K562 (cell line): Measurements from ENCODE around the gene BZW2. TPM values are rescaled to one million over a fixed set of nuclear protein-coding genes. Genes with fewer than 3 reads are reported as not detected.

Experiments
- GABPA ChIP-seq: fragments of 200-800 bp; sonication (Bioruptor generic); conservative IDR thresholded peaks from 2 replicates; pipeline ENCODE4 v1.6.1; 2016; ENCODE audit warnings: low read depth, missing genetic modification characterization, missing compliant biosample characterization
- JUN ChIP-seq, 2 experiments: sonication (generic) in 1 of 2; formaldehyde crosslinking in 1 of 2; IDR thresholded peaks; 2 replicates each; pipeline versions ENCODE4 v1.6.1 to v1.8.0; 2012 to 2022; ENCODE audit warnings: borderline replicate concordance in 2 of 2, mild to moderate bottlenecking in 2 of 2, improper control_type of control experiment in 1 of 2, low read depth in 1 of 2, low read length in 1 of 2, missing genetic modification reagents in 1 of 2
- MYC ChIP-seq, 2 experiments: fragments of 250-450 bp in 1 of 2; sonication (Bioruptor Pico) in 1 of 2; IDR thresholded peaks; 2 replicates each; pipeline versions ENCODE4 v1.5.1 to v1.6.1; 2012 to 2021; ENCODE audit warnings: low read depth in 2 of 2, borderline replicate concordance in 1 of 2, improper control_type of control experiment in 1 of 2, low read length in 1 of 2, mild to moderate bottlenecking in 1 of 2, moderate library complexity in 1 of 2
- NR0B1 ChIP-seq: fragments of 450-650 bp; IDR thresholded peaks from one replicate; pipeline ENCODE4 v1.6.1; 2018; ENCODE audit warnings: mild to moderate bottlenecking, moderate library complexity; ENCODE audit not compliant: partially characterized antibody
- OTX1 ChIP-seq: fragments of 450-650 bp; formaldehyde crosslinking; IDR thresholded peaks from 2 replicates; pipeline ENCODE4 v1.4.0; 2022; ENCODE audit warnings: mild to moderate bottlenecking
- PATZ1 ChIP-seq: fragments of 250-450 bp; sonication (Bioruptor Pico); IDR thresholded peaks from 2 replicates; pipeline ENCODE4 v1.5.0; 2020; ENCODE audit warnings: mild to moderate bottlenecking, borderline replicate concordance
- PURB ChIP-seq: sonication (generic); formaldehyde crosslinking; IDR thresholded peaks from 2 replicates; pipeline ENCODE4 v1.9.0; 2021; ENCODE audit warnings: low read depth, mild to moderate bottlenecking, missing genetic modification reagents
- RERE ChIP-seq: sonication (generic); formaldehyde crosslinking; IDR thresholded peaks from 2 replicates; pipeline ENCODE4 v1.8.0; 2023; ENCODE audit warnings: missing genetic modification reagents, mild to moderate bottlenecking, borderline replicate concordance
- RFX7 ChIP-seq: fragments of 250-450 bp; sonication (Bioruptor Pico); IDR thresholded peaks from 2 replicates; pipeline ENCODE4 v1.5.1; 2021; ENCODE audit warnings: mild to moderate bottlenecking
- SMAD4 ChIP-seq: fragments of 250-450 bp; sonication (Bioruptor Pico); conservative IDR thresholded peaks from 2 replicates; pipeline ENCODE4 v1.8.0; 2021; ENCODE audit warnings: inconsistent platforms, mild to moderate bottlenecking, moderate library complexity
- polyA plus RNA-seq, 8 experiments: library from polyadenylated mRNA; depleted of rRNA in 4 of 8; stranded (reverse) in 5 of 8; unstranded in 3 of 8; fragments of >200 nt; fragmentation: Nextera tagmentation in 2 of 8; fragmentation: Illumina TruSeq in 1 of 8; extraction: Ambion mirVana in 2 of 8; extraction: Trizol in 1 of 8; gene quantifications; 2 replicates each; pipeline versions ENCODE4 v1.2.1 to v1.2.3, GENCODE V29; 2011 to 2014; ENCODE audit warnings: inconsistent platforms in 1 of 8, missing spikeins in 1 of 8
- total RNA-seq, 7 experiments: library from RNA; depleted of rRNA in 6 of 7; stranded (reverse); fragments of >200 nt in 6 of 7; fragmentation: Illumina TruSeq in 2 of 7; extraction: Trizol in 2 of 7; gene quantifications; 2 replicates each; pipeline versions ENCODE4 v1.2.1 to v1.2.3, GENCODE V29; 2011 to 2021; ENCODE audit warnings: low replicate concordance in 1 of 7

The BZW2 gene
- total and polyA plus RNA-seq, 9 of the 15 experiments (the other 6 are each of a cell fraction or from before 2014, with no cell fraction given), result 140 to 316 (median 173) TPM

- peak; percentile 92 for TF ChIP-seq JUN (IDR thresholded peaks at IDR 0.05; ENCODE audit: borderline replicate concordance, low read depth, low read length)
- TF ChIP-seq JUN (CRISPR knock-in tag; IDR thresholded peaks at IDR 0.05; ENCODE audit: borderline replicate concordance), result no peak
- TF ChIP-seq MYC (IDR thresholded peaks at IDR 0.05; ENCODE audit: low read depth, low read length), result no peak; the same call in 1 of the 2 replicates
- TF ChIP-seq MYC (CRISPR knock-in tag; IDR thresholded peaks at IDR 0.05; ENCODE audit: borderline replicate concordance, low read depth), result peak; percentile 53; the same call in 1 of the 2 replicates
- no peak; the same call in 1 of the 2 replicates for TF ChIP-seq PATZ1 (CRISPR knock-in tag)
- TF ChIP-seq SMAD4 (CRISPR knock-in tag), result peak; percentile 92
- no peak for TF ChIP-seq PURB
- TF ChIP-seq RFX7 (CRISPR knock-in tag), result no peak
- peak; percentile 9; the same call in 1 of the 2 replicates for TF ChIP-seq GABPA (tag)
- no peak for TF ChIP-seq NR0B1
- no peak for TF ChIP-seq RERE
- no peak for TF ChIP-seq OTX1 (CRISPR knock-in tag)
These were observed 22.3 kb downstream of the BZW2 start (continued) for GRCh38 chr7:16668049-16668858.
